NCI-H1930 (cell line): Measurements from ENCODE around the gene ADGRL3.
"Not testable (repeated sequence)": the region's sequence is repeated elsewhere in the genome, so short reads cannot be mapped to it uniquely, and the experiment has no call there.

Experiments used
- DNase-seq, 2 experiments: peaks; one replicate each; lab custom pipeline; 2025; lab: John Stamatoyannopoulos, UW

ADGRL3 gene

DNA sequence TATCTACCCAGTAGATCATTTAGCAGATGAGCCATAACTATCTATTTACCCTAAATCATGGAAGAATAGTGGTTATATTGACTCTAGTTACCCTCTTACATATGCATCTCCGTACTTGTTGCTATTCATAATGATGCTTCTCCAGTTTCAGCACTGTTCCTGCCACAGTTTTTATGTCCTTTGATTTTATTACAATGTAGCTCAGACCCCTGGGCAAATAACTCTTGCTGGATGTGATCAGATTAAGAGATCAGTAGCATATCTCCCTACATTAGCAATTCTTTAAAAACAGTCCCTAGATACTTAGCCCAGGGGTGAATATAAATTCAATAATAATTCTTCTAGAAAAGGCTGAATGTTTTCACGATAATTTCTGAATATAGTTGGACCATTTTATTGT is 696.5 kb downstream of the ADGRL3 start:
- DNase-seq: no peak

DNA sequence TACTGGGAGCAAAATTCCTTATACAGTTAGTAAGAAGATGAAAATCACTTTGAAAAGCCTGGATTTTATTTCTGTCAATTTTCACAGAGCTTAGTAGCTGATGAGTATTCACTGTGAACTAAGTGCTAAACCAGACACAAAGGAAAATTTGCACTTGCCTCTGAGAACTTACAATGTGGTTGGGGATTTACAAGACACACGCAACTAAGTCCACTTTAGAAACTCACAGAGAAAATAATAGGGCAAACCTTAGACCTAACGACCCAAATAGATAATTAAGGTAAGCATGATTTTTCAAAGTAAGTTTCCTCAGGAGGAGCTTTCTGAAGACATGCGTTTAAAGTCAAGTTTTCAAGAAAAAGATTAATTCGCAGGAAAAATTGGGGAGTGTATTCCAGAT is 708.9 kb downstream of the ADGRL3 start:
- DNase-seq: no peak

DNA sequence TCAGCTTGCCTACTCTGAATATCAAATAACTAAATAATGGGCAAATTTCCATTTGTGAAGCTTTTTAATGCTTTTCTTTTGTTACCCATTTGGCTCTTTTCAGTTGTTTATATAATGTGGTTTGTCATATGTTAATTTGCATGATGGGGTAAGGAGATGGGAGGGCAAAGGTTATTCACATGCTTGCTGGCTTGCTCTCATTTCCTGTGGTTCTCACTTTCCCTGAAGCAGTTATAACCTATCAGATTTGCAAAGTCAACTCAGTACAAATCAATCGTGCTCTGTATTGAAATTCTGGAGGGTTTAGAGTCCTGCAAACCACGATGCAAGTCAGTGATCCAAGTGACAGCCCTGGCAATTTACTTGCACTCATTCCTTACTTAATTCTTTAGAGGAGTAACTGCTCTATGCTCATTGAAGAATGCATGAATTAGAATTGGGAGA is 711.2 kb downstream of the ADGRL3 start:
- DNase-seq: no peak

DNA sequence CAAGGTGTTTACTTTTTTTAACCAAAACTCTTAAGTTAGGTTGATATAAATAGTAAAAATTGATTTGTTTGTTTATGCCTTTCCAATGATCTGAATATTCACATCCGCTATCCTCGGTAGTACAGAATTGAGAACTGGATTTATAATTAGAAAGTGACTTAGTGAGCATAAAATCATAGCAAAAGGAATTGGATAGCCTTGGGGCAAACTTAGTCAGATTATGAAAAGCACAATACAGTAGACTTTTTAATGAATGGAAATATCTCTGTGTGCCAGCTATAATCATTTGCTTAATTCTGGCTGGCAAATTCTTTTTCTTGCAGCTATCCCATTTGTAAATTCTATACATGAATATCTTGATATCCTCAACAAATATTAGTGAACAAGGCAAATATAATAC is 713.5 kb downstream of the ADGRL3 start:
- DNase-seq: no peak

DNA sequence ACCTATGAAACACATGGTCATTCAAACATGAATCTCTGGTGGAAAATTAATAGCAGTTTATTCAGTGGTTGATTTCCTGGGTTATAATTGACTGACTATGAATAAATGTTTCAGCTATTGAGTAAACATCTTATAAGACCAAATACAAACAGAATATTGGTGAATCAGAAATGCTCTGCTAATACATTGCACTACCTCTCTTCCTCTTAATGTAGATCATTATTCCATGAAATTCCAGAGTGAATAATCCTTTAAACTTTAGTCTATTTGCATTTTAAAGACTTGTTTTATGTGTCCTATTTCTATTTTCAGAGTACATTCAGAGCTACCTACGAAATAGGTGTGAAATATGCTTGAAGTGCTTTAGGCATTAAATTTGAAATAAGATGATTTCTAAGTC is 715.4 kb downstream of the ADGRL3 start:
- DNase-seq: no peak

DNA sequence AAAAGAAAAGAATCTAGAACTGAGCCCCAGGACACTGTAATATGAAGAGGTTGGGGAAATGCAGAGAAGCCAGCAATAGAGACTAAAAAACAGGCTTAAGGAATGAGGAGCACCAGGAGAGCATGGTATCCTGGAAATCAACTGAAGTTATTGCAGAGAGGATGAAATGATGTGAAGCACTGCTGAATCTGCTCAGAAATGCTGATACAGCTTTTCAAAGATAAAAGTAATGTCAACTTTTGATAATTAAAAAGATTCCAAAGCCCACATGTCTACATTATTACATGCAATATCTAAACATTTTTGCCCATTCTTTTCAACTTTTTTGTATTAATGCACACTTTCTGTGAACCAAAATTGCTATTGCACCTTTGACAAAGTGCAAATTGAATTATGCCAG is 718.4 kb downstream of the ADGRL3 start:
- DNase-seq: no peak

DNA sequence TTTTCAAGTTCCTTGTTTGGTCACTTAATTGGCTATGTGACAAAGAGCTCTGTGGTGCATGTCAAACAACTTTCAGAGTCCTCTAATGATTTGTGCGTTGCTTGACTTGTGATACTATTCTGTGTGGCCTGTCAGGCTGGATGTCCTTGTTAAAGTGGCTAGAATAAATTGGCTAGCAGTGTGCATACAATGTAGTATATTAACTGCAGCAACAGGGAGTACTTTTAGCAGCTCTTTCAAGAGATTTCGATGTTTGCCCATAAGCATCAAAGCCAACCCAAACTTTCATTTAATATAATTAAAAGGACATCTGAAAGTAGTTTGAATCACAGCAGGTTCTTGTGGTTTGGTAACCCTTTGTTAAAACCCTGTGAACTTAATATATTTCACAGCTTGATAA is 718.9 kb downstream of the ADGRL3 start:
- peak in 1 of 2 experiments; percentile 34 for DNase-seq

DNA sequence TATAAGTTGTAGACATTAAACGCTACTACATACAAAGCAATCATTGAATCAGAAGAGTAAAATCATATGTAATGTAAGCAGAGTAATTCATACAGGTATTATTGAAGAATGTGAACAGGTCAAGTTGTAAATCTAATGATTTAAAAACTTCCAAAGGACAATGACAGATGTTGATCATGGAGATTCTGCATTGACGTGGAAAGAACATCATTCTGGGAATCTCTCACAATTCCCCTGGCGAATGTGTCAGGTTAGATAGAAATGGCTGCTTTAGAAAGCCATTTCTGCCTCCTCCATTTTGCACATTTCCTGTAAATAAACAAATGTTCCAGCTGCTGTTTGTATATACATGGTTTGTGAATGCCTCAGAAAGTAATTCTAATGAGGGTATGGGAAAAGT is 719.4 kb downstream of the ADGRL3 start:
- no peak for DNase-seq

DNA sequence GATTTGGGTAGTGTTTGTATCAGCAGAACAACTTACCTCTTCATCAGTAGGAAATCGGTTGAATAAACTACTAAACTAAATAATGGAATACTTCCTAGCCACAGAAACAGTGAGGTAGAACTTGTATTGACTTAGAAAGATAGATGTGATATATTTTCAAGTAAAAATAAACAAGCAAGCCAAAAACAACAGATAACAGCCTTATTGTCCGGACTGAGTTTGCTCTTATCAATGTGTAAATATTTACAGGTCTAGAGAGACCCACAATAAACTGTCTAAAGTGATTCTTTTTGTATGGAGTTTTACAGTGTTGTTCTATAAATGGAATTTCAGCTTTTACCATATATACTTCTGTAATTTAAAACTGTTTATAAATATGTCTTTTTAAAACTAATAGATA is 721.8 kb downstream of the ADGRL3 start:
- DNase-seq: no peak

DNA sequence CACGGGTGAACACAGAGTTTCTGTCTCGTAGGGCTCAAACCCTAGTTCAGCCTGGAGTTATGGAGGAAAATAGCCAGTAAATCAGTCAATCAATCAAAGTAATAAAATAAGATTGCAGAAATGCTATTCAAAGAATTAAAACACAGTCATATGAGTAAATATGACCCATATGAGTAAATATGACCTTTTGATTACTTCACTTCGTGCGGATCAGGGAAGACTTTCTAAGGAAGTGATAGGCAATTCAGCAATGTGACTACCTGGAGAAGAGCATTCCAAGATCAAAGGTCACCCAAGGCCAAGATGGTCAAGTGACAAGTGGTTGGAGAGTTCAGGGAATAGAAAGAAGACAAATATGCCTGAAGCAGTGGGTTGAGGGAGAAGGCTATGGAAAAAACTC is 722.6 kb downstream of the ADGRL3 start:
- no peak for DNase-seq

DNA sequence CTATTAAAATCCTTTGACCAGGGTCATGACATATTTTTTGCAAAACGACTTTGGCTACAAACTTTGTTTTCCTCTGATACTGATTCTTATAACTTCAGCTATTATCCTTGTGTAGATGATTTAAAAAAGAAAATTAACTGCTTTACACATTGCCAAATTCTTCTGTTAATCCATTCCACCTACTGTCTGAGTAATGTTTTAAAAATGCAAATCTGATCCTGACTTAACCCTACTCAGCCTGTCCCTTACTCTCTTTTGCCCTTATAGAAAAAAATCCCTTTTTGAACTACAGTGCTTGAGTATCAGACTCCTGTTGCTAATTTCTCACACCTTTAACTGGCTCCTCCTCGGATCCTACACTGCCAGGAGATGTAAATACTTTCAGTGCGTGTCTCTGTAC is 723.1 kb downstream of the ADGRL3 start:
- DNase-seq: no peak

DNA sequence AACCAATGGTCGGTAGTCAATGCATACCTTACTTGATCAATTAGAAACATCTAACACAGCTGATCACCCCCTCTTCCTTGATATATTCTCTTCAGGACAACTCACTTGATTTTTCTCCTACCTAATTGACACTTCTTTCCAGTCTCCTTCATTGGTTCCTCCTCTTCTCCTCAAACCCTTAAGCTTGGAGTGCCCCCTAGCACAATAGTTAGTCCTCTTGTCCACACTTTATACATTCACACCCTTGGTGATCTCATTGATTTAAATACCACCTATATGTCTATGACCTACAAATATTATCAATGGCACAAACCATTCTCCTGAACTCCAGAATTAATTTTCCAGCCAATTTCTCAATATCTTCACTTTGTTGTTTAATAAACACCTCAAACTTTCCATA is 724.0 kb downstream of the ADGRL3 start:
- no peak for DNase-seq

DNA sequence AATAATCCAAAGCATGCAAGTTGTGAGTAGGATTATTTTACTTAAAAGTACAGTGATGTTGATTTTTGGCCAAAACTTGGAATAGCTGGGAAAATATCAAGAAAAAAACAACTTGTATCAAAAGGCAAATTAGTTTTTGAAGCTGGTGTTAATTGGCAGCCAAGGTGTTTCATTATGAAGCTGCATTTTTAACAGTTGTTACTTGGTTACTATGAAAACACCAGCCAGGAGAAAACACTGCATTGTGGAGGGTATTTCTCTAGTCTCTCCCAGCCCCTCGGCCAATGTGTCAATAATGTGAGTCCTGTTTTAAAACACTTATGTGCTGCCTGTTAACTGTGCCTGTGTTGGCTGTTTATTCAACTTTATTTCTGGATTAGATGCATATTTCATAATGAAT is 733.4 kb downstream of the ADGRL3 start:
- DNase-seq: no peak

DNA sequence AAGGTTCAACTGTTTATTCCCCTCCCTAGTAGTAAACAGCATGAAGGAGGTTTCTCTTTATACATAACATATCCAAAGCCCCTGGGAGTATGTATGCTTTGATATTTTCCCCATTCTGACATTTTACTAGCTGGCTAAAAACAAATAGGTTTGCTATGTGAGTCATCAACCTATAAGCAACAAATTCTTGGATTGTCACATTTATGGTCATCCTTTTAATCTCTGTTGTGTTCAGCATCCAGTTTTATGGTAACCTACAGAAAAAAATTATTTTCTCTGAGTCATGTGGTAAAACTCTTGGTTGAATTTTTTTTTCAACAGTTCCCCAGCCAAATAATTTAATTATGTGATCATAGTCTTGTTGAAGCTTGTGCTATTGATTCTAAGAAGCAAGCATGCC is 734.1 kb downstream of the ADGRL3 start:
- no peak for DNase-seq

DNA sequence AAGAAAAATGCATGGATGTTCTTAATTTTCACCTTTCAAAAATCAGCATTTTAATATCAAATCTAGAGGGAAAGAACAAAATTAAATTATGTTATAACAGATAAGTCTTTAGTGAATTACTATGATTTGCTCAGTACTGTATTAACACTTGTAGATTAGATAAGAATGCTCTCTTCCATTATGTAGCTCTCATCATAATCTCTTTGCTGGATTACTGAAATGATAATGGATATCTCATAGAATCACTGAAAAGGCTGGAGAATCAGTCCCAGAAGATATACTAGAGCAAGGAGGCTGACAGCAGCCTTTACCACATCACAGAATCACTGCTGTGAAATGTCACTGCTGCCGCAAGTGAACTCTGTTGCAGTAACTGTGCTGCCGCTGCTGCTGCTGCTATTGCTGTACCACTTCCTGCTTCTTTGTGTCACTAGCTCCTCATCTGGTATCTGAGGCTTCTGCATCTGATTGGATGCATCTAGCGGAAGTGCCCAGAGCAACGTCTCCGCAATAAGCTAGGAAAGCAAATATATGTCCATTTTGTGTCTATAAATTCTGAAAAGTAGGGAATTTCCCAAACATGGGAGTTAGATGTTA is 738.2 kb downstream of the ADGRL3 start:
- DNase-seq: no peak

DNA sequence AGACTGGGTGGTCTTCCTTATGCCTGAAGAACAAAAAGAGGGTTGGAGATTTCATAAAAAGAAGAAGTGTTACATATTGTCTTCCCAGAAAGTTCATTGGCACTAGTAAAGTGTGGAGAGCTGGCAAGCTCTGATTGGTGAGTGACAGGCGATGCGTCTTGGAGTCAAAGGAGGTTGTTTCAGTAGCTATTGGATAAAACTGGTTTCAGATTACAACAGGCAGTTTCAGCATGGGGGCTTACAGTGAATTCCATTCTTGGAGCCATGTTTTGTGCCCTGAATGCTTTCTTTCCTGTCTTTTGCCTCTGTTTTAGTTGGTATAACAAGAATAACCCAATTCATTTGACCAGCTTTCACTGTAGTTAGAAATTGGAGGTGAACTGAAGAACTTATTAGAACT is 750.5 kb downstream of the ADGRL3 start:
- no peak for DNase-seq

DNA sequence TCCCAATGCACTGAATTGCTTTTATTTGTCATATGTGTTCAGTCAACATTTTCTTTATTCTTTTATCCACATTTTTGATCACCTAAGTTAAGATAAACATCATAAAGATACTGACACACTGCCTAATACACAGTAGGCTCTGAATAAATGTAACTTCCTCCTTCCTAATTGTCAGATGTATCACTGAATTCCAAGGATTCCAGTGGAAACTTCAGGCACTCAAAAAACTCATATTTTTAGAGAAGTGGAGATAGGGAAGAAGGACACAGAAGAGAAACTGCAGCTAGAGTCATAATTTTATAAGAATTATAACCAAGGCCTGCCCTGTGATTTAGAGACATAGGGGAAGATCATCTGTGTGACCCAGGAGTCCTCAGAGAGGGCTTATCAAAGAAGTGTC is 753.3 kb downstream of the ADGRL3 start:
- DNase-seq: no peak

DNA sequence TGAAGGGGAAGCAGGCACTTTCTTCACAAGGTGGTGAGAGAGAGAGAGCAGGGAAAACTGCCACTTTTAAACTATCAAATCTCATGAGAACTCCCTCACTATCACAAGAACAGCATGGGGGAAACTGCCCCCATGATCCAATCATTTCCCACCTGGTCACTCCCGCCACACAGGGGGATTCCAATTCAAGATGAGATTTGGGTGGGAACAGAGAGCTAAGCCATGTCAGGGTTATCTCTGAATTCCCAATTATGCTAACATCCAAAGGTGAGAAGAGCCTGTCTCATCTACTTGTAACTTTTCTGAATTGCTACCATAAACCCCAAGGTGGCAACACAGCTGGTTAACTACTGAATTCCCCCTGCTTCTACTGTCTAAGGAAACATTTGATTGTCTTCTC is 758.5 kb downstream of the ADGRL3 start:
- no peak for DNase-seq

DNA sequence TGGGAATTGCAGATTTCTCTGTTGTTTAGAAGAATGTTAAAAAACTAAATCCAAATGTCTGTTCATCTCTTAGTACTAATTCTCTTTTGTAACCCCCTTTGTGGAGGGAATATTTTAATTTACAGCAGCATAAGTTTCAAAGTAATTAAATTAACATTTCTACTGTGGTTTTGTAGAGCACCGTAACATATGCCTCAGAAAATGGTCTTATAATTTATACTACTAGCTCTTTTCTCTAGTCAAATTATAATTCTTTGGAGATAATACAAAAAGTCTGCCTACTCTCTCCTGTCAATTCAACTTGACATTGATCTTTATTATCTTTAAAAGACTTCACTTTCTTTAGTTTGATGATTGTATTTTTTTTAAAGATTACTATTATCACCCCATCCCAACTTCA is 759.0 kb downstream of the ADGRL3 start:
- DNase-seq: no peak

DNA sequence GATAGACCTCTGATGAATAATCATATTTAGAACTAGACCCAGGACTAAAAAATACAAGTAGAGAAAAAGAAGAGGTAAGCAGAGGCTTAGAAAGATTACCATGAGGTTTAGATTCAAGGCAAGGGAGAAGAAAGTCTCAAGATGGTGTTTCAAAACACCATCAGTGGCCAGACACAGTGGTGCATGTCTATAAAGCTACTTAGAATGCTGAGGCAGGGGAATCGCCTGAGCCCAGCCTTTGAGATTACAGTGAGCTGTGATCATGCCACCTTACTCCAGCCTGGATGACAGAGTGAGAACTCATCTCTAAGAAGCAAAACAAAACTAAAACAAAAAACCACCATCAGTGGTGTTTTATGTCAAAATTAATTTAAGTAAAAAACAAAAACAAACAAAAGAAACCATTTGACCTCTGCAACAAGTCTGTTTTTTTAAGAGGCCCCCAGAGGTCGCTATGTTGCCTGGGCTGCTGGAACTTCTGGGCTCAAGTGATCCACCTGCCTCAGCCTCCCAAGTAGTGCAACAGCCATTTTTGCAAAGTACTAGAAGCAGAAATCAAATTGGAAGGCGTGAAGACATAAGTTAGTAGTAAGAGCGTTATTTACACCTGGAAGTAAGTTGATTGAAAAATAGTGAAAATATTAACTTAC is 784.3 kb downstream of the ADGRL3 start:
- DNase-seq: no peak

DNA sequence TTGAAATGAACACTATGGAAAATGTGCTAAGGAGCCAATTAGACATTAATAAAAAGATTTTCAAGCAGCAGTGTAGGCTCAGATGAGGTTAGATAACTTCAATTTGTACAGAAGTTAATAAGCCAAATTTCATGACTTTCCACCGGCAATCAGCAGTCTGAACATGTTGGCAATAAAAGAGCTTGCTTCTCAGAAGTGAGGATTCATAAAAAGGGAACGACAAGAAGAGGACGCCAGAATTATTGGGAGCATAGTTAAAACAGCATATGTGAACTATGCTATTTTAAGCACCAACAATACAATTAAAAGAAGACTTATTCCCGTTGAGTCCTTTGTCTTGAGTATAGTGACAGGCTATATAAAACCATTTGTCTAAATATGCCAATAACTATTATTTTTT is 785.3 kb downstream of the ADGRL3 start:
- DNase-seq: no peak

DNA sequence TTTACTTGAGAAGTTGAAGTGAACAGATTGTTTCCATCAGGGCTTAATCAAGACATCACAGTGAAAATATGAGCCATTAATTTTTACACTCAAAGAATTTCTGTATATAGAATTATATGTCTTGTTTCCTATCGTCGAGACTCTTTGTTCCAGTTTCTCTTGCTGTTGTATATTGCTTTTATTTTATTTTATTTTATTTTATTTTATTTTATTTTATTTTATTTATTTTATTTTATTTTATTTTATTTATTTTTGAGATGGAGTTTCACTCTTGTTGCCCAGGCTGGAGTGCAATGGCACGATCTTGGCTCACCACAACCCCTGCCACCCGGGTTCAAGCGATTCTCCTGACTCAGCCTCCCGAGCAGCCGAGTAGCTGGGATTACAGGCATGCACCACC is 786.8 kb downstream of the ADGRL3 start:
- DNase-seq: not testable (repeated sequence)

DNA sequence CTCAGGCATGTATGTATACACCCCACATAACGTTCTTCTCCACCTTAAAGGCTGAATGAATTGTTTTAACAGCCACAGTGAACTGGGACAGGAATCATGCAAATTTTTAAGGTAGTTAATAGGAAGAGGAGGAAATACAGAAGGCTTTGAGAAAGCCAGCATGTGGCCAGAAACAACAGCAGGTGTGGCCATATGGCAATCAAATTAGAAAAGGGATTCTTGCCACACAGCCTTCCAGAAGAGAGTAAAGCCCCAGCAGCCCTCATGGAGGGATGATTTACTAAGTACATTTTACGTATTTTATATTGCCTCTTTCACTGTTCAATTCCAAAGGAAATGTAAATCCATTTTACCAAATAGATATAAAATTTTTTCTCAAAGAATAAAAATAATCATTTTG is 792.2 kb downstream of the ADGRL3 start:
- no peak for DNase-seq

DNA sequence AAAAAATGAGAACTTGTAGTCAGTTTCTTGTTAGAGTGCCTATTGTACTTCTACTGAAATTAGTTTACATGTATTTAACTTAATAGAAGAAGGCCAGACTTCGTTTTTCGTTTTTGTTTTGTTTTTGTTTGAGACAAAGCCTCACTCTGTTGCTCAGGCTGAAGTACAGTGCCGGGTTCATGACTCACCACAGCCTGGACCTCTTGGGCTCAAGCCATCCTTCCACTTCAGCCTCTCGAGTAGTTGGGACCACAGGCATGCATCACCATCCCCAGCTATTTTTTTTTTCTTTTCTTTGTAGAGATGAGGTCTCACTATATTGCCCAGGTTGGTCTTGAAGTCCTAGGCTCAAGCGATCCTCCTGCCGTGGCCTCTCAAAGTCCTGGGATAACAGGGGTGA is 793.9 kb downstream of the ADGRL3 start:
- no peak for DNase-seq
